DOHH2 (cell line): ENCODE measurements around the gene IRS2.

Experiments
- H3F3A ChIP-seq: fragments of 200-600 bp; sonication (generic), shearing (Covaris generic); 2 replicates; pipeline ENCODE4 v1.6.0; 2016; ENCODE audit warnings: antibody characterized with exemption, mild to moderate bottlenecking; ENCODE audit not compliant: control insufficient read depth, insufficient read depth
- H3K27ac ChIP-seq: fragments of 200-600 bp; sonication (generic); 2 replicates; pipeline ENCODE4 v1.5.1; 2014; ENCODE audit warnings: low read depth, mild to moderate bottlenecking, low read length, moderate library complexity
- H3K27me3 ChIP-seq: fragments of 200-600 bp; sonication (generic); 2 replicates; pipeline ENCODE4 v1.6.1; 2014; ENCODE audit warnings: mild to moderate bottlenecking, low read length, mixed read lengths; ENCODE audit not compliant: control insufficient read depth
- H3K36me3 ChIP-seq: fragments of 200-600 bp; sonication (generic); 2 replicates; pipeline ENCODE4 v1.6.1; 2014; ENCODE audit warnings: mild to moderate bottlenecking, low read length, moderate library complexity, mixed read lengths; ENCODE audit not compliant: control insufficient read depth
- H3K4me1 ChIP-seq: fragments of 200-600 bp; sonication (generic); 2 replicates; pipeline ENCODE4 v1.6.1; 2014; ENCODE audit warnings: mild to moderate bottlenecking, low read length, mixed read lengths; ENCODE audit not compliant: control insufficient read depth
- H3K4me2 ChIP-seq: fragments of 200-600 bp; sonication (generic); 2 replicates; pipeline ENCODE4 v1.6.0; 2014; ENCODE audit warnings: mild to moderate bottlenecking, low read length, moderate library complexity
- H3K4me3 ChIP-seq: fragments of 200-600 bp; sonication (generic); 2 replicates; pipeline ENCODE4 v1.5.1; 2014; ENCODE audit warnings: mild to moderate bottlenecking, low read length, mixed read lengths
- H3K79me2 ChIP-seq: fragments of 200-600 bp; sonication (generic); 2 replicates; pipeline ENCODE4 v1.6.1; 2014; ENCODE audit warnings: mild to moderate bottlenecking, low read length, mixed read lengths; ENCODE audit not compliant: control insufficient read depth
- H3K9me2 ChIP-seq: fragments of 200-600 bp; sonication (generic); replicated peaks from 2 replicates; pipeline ENCODE4 v1.6.1; 2014; ENCODE audit warnings: mild to moderate bottlenecking, low read length, mixed read lengths; ENCODE audit not compliant: control insufficient read depth
- H3K9me3 ChIP-seq: fragments of 200-600 bp; sonication (generic); 2 replicates; pipeline ENCODE4 v1.6.1; 2014; ENCODE audit warnings: antibody characterized with exemption, low read length, mixed read lengths; ENCODE audit not compliant: control insufficient read depth, insufficient read depth
- H4K20me1 ChIP-seq: fragments of 200-600 bp; sonication (generic); 2 replicates; pipeline ENCODE4 v1.6.0; 2014; ENCODE audit warnings: low read depth, mild to moderate bottlenecking, antibody characterized with exemption, low read length, moderate library complexity; ENCODE audit not compliant: control insufficient read depth, insufficient read depth
- EZH2phosphoT487 ChIP-seq: fragments of 200-600 bp; sonication (generic); IDR thresholded peaks from 2 replicates; pipeline ENCODE4 v1.6.1; 2017; ENCODE audit warnings: borderline replicate concordance, mild to moderate bottlenecking, antibody characterized with exemption, low read length, moderate library complexity, mixed read lengths
- TF ChIP-seq, protein P1 (sequence below): fragments of 200-600 bp; sonication (generic); IDR thresholded peaks from one replicate; pipeline ENCODE4 v1.5.1; 2014; ENCODE audit warnings: antibody characterized with exemption, mild to moderate bottlenecking, low read depth, low read length; ENCODE audit not compliant: poor library complexity, severe bottlenecking

Gene IRS2

DNA sequence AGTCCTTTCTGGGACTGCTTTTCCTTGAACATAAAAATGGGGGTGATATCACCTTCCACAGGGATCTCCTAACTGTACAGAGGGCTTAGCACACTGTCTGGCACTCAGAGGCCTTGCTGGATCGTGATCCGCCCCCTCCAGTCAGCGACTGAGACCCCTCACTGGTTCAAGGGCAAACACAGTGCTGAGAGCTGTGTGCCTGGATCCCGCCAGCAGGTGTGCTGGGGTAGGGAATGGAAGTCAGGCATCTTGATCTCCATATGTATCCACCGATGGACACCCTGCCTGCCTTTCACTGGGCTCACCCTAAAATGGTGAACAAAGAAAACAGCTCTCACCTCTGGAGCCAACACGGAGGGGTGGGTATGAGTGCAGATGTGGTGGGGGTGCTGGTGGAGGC is 64.3 kb downstream of the IRS2 start:
- Histone ChIP-seq H3K79me2 (no peaks in the 10 kb centered on the region), H3K27ac (no peak overlapping the region), H3K27me3 (no peaks in the 10 kb centered on the region), H4K20me1 (no peaks in the 10 kb centered on the region), H3K4me2 (no peak overlapping the region), H3K9me3 (no peaks in the 10 kb centered on the region), H3K4me3 (no peak overlapping the region), H3K4me1 (no peaks in the 10 kb centered on the region), H3F3A (no peaks in the 10 kb centered on the region), H3K36me3 (no peaks in the 10 kb centered on the region), H3K9me2 (no peaks in the 10 kb centered on the region)
- TF ChIP-seq EZH2phosphoT487: no peak
- TF ChIP-seq, protein P1, sequence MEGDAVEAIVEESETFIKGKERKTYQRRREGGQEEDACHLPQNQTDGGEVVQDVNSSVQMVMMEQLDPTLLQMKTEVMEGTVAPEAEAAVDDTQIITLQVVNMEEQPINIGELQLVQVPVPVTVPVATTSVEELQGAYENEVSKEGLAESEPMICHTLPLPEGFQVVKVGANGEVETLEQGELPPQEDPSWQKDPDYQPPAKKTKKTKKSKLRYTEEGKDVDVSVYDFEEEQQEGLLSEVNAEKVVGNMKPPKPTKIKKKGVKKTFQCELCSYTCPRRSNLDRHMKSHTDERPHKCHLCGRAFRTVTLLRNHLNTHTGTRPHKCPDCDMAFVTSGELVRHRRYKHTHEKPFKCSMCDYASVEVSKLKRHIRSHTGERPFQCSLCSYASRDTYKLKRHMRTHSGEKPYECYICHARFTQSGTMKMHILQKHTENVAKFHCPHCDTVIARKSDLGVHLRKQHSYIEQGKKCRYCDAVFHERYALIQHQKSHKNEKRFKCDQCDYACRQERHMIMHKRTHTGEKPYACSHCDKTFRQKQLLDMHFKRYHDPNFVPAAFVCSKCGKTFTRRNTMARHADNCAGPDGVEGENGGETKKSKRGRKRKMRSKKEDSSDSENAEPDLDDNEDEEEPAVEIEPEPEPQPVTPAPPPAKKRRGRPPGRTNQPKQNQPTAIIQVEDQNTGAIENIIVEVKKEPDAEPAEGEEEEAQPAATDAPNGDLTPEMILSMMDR: no peak

DNA sequence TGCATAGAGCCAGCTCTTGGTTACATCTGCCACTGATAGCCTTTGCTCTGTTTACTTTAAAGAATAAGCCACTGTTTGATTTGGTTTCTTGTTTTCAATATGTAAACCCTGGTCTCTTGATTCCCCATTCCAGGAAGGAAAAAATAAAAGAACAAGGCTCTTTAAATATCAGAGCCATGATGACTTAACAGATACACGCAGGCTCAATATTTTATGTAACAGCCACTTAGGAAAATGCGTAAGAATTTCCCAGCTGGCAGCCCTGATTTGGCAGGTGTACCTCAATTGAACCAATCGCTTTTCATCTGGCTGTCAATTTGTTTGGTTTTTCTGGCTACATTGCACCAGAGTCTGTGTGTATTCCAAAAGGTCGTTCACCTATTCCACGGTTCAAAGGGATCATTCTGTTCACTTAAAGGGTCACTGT is 65.6 kb downstream of the IRS2 start:
- TF ChIP-seq, protein P1: no peak
- no peak for TF ChIP-seq EZH2phosphoT487
- no peaks in the 10 kb centered on the region for H3K9me3 ChIP-seq
- H3K79me2 ChIP-seq: no peaks in the 10 kb centered on the region
- no peaks in the 10 kb centered on the region for H3K27me3 ChIP-seq
- no peaks in the 10 kb centered on the region for H3K9me2 ChIP-seq
- H3K4me1 ChIP-seq: no peaks in the 10 kb centered on the region
- no peak overlapping the region for H3K4me3 ChIP-seq
- no peaks in the 10 kb centered on the region for H4K20me1 ChIP-seq
- H3K4me2 ChIP-seq: no peak overlapping the region
- no peak overlapping the region for H3K27ac ChIP-seq
- no peaks in the 10 kb centered on the region for H3K36me3 ChIP-seq
- no peaks in the 10 kb centered on the region for H3F3A ChIP-seq

DNA sequence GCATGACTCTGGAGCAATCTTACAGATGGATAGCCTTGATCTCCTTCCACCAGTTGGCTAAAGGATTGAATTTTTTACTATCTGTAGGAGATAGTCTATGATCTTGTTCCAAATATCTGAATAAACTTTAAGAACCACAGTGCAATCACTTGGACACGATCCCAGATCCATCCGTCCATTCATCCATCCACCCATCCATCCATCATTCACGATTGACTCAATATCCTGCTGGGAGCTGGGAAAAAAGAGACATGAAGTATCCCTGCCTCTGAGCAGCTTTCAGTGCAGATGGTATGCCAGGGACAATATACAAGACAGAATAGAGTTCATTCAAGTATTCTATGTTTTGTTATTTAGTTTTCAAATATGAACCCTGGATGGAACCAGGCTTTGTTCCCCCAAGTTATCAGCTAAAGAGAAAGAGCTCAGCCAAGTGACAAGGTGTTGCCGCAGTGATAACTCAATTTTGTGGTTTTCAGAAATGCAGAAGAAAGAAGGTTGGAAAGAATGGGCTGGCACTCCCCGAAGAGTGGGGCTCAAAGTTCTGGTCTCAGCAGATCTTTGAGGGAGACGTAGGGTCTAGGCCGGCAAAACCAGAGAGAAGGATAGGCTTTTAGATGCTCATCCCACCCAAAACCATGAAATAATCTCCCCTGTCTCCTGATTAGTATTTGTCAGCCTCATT is 66.3 kb downstream of the IRS2 start:
- Histone ChIP-seq H3K4me3 (no peak overlapping the region), H3K4me2 (no peak overlapping the region), H3K9me3 (no peaks in the 10 kb centered on the region), H3F3A (no peaks in the 10 kb centered on the region), H3K9me2 (no peaks in the 10 kb centered on the region), H3K36me3 (no peaks in the 10 kb centered on the region), H3K27me3 (no peaks in the 10 kb centered on the region), H3K27ac (no peak overlapping the region), H4K20me1 (no peaks in the 10 kb centered on the region), H3K4me1 (no peaks in the 10 kb centered on the region), H3K79me2 (no peaks in the 10 kb centered on the region)
- no peak for TF ChIP-seq EZH2phosphoT487
- TF ChIP-seq, protein P1: no peak

DNA sequence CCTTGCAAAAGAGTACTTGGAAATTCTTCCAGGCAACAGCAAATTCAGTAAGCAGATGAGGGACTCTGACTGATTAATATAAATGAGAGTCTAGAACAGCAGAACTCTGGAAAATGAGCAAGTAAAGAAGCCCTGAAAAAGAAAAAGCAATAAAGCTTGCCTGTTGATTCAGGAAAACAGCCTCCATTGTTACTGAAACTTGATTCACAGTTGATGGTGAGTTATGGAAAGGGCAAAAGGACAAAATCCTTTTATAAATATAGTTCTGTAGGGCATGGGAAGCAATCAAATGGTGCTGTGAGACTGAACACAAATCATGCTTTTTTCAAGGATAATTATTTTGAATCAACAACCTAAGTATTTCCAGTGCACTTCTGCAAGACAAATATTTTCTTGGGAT is 67.7 kb downstream of the IRS2 start:
- Histone ChIP-seq H3K36me3 (no peaks in the 10 kb centered on the region), H3F3A (no peaks in the 10 kb centered on the region), H4K20me1 (no peaks in the 10 kb centered on the region), H3K27ac (no peak overlapping the region), H3K9me2 (no peaks in the 10 kb centered on the region), H3K79me2 (no peaks in the 10 kb centered on the region), H3K9me3 (no peaks in the 10 kb centered on the region), H3K4me2 (no peak overlapping the region), H3K4me3 (no peak overlapping the region), H3K4me1 (no peaks in the 10 kb centered on the region), H3K27me3 (no peaks in the 10 kb centered on the region)
- TF ChIP-seq, protein P1: no peak
- TF ChIP-seq EZH2phosphoT487: no peak
